GM19099 (cell line): ENCODE data around the gene SNAP47.

Source experiments
- POLR2A ChIP-seq: IDR thresholded peaks from 3 replicates; pipeline ENCODE4 v1.6.1; 2011; ENCODE audit warnings: low read depth; ENCODE audit not compliant: insufficient read length; ENCODE audit errors: extremely low read depth

The SNAP47 gene

GRCh38 chr1:227759341-227760300 is 24.4 kb downstream of the SNAP47 start:
- TF ChIP-seq POLR2A, result no peak

DNA sequence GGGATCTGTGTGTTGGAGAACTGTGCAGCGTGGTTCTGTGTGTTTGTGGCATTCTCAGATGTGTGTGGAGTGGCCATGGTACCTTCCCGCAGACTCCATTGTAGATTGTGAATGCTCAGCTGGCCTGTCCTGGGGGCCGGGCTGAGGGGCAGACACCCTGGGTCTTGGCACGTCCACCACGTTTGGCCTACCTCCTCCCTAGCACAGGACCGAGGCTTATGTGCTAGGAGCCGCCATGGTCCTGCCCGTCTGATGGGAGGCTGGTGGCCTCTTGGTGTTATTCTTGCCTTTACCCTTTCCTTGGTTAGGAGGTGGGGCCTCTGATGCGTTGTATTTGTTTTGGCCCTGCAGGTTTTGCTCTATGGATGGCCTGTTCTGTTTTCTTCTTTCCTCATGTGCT is 25.1 kb downstream of the SNAP47 start:
- TF ChIP-seq POLR2A, result no peak

DNA sequence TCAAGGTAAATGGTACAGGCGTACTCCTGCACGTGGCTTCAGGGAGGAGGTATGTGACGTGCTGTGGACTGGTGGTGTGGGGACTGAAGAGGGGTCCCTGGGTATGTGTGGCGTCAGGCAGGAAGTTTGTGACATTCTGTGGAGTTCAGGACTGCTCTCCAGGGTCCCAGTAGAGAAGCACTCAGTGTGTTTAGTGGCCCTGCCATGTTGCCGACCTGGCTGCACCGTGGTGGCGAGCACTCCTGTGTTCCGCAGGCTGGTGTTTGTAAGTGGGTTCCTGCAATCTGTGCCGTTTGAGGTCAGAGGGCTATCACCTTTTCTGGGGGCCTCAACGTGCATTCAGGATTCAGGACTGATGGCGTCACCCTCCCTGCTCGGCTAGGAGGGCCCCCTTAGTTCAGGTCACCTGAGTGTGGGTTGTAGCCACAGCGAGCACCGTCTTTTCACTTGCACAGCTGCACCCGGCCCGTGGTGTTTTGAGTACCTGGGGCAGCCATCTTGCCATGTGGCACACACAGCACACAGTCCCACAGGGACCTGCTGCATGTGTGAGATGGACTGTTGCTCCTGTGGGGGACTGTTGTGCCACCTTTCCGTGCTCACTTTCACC is 26.5 kb downstream of the SNAP47 start:
- TF ChIP-seq POLR2A, result no peak

DNA sequence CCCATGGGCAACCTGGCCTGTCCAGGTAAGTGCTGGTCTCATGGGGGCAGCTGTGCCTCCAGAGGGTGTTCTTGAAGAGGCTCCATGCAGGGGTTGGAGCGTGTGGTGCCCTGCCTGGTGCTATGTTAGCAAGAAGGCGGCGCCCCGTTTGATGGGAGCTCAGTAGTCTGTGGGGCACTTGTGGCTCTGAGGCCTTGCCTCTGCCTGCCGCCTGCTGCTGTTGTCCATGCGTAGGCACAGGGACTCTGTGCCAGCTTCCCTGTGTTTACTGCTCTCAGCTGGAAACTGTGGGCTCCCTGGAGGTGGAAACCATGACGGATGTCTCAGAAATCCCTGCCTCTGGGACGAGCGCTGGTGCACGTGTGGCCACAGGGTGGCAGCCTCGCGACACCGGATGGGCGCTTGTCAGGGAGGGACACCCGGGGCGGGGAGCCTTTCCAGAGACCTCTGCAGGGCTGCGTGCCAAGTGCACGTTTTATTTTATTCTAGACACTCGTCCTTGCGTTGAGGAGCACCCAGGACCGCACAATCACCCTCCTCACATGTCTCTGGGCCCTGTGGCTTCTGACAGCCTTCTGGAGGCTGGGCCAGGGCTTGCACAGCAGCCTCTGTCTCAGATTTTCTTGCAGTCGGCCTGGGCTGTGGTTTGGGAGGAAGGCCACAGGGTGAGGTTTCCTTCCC is 27.1 kb downstream of the SNAP47 start:
- no peak for TF ChIP-seq POLR2A

GRCh38 chr1:227763246-227764018 is 28.2 kb downstream of the SNAP47 start:
- no peak for TF ChIP-seq POLR2A

DNA sequence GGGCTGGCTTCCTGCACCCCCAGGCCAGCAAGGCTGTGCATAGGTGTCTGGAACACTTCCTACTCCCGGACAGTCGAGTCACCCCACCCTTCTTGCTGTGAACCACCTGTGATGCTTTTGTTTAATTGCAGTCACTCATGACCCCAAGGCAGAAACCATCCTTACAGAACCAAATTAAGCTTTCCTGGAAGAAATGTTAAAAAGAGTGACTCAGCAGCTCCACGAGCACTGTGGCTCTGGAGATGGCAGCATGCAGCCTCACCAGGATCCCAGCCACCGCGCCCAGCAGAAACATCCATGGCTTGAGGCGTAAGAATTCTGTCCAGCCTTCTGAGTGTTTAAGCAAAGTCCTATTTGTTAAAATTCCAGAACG is 28.8 kb downstream of the SNAP47 start:
- no peak for TF ChIP-seq POLR2A

GRCh38 chr1:227765261-227766014 is 30.2 kb downstream of the SNAP47 start:
- TF ChIP-seq POLR2A, result no peak

GRCh38 chr1:227766015-227766634 is 30.9 kb downstream of the SNAP47 start:
- no peak for TF ChIP-seq POLR2A

DNA sequence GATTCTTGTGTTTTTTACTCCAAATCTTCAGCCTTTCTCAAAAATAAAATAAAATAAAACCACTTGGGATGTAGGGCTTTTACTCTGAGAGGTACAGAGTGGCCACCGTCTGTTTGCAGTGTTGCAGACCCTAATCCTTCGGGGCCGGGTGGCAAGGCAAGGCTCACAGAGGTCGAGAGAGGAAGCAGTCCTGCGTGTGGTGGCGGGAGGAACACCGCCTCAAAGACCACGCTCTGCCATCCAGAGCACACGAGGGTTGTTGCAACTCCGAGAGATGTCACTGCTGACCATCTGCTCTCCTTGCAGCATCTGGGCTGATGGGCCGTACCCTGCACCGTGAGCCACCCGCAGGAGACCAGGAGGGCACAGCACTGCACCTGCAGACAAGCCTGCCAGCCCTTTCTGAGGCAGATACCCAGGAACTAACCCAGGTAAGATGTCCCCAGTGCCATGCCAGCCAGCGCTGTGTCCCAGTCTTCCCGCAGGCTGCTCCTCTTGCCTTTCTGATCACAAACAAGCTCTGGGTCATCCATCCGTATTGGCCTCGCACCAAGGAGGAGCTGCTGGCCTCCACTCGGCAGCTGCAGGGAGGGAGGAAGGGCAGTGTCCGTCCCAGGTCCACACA is 31.5 kb downstream of the SNAP47 start:
- TF ChIP-seq POLR2A, result no peak

DNA sequence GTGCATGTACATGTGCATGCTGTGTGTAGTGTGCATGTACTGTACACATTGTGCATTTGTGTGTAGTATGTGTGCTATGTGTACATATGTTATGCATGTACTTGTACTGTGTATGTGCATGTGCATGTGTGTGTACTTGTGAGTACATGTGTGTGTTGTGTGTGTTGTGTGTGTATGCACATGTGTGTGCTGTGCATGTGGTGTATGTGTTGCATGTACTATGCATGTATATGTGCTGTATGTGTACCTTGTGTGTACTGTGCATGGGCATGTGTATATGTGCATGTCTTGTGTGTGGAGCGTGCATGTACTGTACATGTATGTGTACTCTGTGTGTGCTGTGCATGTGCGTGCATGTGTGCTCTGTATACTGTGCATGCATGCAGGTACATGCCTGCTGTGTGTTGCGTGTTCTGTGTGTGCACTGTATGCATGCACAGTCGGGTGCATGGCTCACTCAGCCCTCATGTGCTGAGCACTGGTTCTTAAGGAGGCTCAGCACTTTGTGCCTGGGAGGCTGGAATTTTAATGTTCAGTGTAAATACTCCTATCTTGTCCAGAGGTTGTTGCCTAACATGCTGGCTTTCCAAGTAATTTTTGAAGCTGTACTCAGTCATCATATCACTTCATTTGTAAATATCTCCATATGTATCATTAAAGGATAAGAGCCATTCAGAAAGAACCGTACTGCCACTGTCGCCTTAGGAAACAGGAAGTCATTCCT is 32.3 kb downstream of the SNAP47 start:
- TF ChIP-seq POLR2A, result no peak

DNA sequence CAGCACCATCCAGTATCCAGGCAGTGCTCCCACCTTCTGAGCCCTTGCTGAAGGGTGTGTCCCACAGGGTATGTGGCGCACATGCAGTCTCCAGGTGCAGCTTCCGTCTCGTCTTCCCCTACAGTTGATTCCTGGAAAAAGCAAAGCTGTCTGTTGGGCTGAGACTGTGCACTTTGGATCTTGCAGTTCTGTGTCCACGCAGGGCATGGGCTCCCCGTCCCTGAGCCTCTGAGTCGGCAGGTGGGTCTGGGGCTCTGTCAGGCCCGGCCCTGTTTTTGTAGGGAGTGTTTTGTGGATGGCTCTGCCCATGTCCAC is 32.8 kb downstream of the SNAP47 start:
- TF ChIP-seq POLR2A, result no peak

- TF ChIP-seq POLR2A, result no peak
Measured at GRCh38 chr1:227768640-227769039, 33.4 kb downstream of the SNAP47 start.
